GM18907 (cell line): Measurements from ENCODE around the gene CFAP57.

Experiments used
- ATAC-seq: cut with Tn5 transposase; IDR thresholded peaks from one replicate; pipeline ENCODE4 v1.9.1; 2021; ENCODE audit warnings: mild to moderate bottlenecking, moderate library complexity; ENCODE audit not compliant: unreplicated experiment

The CFAP57 gene

DNA sequence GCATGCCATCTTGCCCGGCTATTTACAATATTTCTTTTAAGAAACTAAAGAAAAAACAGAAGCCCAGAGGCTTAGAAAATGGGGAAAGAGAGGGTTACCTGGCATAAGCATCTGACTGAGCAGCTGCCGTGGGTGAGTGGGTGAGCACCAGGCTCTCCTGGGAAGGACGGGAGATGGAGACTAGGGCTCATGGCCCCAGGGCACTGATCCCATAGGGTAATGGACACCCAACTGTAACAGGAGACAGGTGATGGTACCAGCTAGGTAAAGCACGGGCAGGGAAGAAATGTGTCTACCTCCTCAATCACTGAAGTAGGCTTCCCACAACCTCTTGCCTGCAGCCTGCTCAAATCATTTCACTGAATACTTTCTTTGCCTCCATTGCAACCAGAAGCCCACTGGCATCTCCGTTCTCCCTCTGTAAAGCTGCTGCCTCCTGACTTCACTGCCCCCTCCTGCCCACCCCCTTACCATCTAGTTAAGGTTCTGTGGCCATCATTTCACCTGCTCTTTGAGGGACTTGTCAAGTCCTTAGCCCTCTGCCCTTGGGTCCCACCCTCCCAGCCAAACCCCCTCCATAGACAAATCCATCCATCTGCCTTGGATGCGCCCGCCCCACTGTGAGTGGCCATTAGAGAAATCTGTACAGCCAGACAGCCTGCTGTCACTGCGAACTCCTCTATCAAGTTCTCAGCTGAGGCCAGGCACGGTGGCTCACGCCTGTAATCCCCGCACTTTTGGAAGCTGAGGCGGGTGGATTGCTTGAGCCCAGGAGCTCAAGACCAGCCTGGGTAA, 103.9 kb downstream of the CFAP57 start:
- ATAC-seq, result no peak

DNA sequence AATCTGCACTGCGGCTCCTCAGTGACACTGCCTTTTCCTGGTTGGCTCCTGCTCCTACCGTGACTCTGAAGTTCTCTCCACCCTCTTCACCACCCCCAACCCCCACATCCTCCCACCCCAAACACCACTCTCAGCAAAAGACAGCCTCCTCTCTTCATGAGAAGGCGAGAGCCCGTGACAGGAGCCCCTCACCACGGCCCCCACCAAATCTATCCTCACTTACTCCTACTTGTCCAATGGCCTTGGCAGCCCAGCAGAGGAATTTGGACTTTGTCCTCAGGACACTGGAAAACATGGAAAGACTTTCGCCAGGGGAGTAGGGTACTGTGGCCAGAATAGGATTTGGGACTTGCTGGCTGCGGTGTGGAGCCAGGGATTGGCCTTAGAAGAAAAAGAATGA, 104.5 kb downstream of the CFAP57 start:
- no peak for ATAC-seq

DNA sequence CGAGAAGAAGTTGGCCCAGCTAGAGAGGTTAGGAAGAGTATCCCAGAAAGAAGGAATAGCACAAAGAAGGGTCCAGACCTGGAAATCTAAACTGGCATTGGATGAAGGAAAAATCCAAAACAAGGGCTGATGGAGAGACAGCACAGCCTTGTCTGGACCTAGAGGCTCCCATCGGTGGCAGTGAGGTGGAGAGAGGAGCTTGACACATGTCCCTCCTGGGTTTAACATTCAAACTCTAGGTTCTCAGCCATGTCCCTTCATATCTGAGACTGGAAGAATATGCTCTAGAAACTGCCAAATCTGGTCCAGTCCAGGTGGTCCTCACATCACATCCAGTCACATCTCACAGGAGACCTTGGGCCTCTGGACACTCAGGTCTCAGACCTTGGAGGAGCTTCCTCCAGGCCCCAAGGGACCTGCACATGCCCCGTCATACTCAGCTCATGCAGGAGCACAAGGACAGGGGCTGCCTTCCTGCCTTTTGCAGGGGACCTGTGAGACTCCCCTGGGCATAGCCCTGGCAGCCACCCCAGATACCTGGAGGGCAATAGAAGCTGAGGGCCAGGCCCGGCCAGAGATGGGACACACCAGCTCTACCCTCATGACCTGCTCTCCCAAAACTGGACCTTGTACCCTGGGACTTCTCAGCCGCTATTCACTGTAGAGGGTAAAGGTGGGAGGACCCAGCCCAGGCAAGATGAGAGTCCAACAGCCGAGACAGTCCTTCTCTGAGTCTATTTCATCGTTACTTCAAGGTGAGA, 105.2 kb downstream of the CFAP57 start:
- ATAC-seq, result no peak

DNA sequence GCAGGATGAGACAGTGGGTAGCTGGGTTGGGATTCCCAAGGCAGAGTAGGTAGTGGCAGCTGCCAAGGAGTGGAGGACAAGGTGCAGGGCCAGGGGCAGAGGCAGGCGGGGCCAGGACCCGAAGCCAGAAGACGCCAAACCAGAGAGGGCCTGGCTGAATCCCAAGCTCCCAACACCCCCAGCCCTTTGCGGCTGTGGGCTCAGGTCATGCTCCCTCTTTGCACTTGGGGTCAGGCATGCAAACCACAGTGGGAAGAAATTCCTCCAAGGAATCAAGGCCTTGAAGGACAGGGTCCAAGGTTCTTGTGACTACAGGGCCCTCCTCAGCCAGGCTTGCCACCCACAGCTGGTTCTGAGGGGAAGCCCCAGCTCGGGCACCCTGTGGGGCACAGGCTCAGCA, 107.0 kb downstream of the CFAP57 start:
- ATAC-seq, result no peak

DNA sequence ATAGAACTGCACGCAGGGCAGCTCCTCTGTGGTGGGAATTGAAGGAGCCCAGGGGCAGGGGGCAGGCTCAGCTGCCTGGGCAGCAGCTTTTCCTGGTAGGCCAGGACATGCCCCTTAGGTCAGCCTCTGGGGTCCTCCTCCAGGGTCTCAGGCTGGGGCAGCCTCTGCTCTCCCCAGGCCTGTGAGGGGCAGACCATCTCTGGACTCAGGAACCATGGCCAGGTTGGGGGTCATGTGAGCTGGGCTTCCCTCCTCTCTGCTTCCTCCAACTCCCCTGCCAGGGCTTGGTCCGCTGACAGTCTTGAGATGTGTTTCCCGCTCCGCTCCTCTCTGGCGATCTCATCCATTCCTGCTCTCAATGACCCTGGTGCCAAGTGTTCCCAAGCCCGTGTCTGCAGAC, 107.5 kb downstream of the CFAP57 start:
- ATAC-seq, result no peak

DNA sequence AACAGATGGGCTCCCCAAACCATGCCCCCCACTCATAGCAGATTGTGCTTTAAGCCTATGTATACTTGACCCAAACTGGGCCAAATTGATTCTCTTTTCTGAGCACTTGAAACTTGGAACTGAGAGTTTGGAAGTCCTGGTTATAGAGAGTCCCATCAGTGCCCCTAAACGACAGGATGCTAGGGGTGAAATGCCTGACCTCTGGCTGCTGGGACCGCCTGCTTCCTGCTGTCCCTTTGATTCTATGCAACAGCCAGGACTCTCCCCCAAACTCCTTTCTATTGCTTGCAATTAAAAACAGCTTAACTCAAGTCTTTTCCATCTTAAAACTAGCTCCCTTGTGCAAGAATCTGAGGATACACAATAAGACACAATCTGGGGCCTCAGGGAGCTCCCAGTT, 108.6 kb downstream of the CFAP57 start:
- ATAC-seq, result no peak

DNA sequence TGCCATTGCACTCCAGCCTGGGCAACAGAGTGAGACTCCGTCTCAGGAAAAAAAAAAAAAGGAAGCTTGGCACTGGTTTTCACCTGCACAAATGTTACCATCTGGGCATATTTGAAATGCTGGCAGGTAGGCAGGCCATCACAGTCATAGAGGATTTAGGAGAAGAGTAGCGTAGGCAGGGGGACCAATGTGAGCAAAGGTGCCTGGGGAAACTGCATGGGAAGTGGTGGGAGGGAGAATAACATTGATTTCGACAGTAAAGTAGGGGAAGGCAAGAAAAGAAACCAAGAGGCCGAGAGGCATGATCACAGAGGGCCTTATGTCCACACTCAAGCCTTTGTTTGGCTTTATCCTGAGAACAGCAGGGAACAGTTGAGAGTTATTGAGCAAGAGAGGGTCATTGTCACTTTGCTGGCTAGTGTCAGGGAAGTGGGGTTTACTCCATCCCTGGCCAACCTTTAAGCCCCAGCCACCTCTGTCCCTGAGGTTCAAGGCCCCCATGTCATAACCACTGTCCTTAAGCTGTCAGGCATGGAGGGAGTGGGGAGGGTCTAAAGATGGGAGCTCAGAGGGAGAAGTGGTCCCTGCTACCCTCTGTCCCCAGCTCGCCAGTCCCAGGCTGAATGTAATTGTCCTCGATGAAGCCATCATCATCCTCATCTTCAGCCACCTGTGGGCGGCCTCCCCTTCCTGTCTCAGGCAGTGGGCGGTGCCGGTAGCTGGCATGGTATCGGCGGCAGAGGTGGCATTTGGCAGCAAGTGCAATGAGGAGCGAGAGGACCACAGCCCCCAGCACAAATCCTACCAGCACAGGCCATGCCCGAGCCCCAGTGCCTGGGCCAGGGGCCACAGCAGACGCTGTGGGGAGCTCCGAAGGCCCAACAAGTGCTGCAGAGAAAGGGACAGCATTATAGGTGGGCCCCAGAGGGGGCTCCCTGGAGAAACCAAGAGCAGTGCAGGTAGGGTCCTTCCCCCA, 110.4 kb downstream of the CFAP57 start:
- no peak for ATAC-seq

DNA sequence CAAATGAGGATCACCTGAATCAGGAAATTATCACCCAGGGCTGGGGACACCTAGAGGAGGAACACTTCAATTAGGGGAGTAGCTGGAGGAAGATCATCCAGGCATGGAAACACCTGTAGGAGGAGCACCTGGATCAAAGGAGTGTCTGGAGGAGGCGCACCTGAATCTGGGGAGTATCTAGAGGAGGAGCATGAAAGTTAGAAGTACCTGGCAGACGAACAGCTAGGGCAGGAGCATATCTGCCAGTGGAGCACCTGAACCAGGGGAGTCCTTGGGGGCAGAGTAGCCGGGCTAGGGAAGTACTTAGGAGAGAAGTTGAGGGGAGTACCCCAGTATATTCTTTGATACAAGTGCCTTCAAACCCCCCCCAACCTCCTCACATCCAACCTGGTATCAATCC, 111.9 kb downstream of the CFAP57 start:
- ATAC-seq, result no peak

DNA sequence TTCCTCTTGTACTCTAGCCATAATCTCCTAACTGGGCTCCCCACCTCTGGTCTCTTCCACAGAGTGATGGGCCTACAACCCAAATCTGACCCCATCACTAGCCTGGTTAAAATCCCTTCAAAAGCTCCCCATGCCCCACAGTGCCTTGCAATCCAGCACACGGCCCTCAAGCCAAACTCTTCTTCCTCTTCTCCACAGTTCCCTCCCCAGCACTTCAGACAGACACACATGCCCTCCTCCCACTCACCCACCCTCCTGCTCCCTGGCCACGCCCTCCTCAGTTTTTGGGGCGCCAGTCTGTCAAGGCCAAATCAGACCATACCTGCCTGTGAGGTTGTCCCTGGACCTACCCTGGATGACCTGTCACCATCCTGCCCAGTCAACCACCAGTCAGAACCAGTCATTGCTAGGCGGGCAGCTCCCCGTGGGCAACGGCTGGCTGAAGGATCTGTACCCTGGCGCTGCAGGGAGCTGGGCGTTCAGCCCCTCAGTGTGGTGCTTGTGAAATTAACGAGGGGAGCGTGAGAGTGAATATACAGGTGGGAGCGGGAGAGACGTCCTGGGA, 112.5 kb downstream of the CFAP57 start:
- no peak for ATAC-seq

DNA sequence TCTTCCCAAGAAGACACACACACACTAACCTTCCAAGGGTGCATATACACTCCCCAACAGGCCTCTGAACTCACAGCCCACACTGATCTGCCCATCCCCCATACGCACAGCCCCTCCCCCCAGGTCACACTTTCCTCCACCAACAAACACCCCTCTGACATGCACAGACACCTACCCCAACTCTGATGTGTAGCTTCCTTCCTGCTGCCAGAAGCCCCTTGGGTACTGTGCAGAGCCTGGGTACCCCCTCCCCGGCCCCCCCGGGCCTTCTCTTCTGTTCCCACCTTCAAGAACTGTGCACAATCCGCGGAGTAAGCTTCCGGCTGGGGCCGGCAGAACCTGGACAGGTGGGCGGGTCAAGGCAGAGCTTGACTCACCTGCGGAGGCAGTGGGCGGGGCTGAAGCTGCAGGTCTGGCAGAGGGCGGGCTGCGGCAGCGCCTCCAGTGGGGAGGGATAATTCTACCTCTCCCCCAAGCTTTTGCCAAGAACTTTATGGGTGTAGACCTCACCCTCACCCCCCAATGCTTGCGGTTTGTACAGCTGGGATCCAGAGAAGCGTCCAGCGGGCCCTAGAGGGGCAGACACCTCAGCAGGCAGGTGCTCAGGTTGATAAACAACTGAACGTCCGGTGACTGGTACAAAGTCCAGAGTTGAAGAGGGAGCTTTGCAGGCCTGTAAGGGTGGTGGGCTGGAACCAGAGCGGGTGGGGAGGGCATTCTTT, 113.3 kb downstream of the CFAP57 start, which contains the start of gene C1orf210:
Gene C1orf210 (minus strand): TSS at position 313 of the 722 bp plus-strand sequence. CDS start 2,311 bp downstream, outside the sequence.
- ATAC-seq, result no peak

DNA sequence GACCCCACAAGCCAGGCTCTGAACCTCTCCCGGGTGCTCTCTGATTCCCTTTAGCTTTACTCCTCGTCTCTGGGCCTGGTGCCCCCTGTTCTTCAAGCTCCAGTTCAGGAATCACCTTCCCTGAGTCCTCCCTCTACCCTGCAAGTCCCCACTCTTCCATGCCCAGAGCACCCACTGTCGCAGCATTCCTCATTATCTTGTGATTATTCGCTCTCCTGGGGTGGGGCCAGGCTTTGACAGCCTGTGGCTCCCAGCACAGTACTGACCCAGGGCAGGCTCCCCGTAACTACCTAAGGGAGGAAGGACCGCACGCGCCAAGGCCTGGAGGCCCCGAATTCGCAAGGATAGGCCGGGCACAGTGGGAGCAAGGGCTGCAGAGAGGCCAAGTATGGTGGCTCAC, 114.0 kb downstream of the CFAP57 start:
- no peak for ATAC-seq

DNA sequence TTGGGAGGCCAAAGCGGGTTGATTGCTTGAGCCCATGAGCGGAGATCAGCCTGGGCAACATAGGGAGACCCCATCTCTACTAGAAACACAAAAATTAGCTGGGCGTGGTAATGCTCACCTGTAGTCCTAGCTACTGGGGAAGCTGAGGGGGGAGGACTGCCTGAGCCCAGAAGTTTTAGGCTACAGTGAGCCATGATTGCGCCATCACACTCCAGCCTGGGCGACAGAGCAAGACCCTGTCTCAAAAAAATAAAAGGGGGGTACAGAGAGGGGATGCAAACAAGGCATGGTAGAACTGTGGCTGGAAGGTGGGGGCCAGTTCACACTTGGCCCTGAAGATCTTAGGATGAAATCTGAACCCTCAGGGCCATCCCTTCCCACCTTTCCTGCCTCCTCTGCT, 114.4 kb downstream of the CFAP57 start:
- ATAC-seq, result no peak

DNA sequence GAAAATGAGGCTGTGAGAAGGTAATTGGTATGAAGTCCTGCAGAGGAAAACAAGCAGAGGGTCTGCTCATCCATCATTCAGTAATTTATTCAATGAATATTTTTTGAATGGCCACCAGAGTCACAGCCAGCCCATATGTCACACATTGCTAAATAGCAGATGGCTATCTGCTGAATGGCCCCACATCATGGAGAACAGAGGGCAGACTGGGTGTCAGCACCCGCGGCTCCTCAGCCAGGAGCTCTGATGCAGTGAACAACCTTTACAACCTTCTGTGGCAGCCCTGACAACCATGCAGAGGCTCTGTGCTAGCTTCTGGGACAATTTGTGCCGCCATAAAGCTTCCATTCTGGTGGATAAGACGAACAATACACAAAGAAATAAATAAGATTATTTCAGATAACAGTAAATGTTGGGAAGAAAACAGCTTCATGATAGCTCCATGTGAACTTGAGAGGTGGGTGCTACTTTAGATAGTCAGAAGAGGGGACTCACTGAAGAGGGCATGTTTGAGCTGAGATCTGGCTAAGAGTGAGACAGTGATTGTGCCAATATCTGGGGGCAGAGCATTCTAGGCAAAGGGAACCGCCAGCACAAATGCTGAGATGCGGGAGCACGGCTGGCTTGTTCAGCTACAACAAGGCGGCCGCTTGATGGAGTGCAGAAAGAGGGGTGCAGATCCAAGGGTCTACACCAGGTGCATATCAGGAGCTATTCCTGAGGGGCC, 116.1 kb downstream of the CFAP57 start:
- no peak for ATAC-seq

DNA sequence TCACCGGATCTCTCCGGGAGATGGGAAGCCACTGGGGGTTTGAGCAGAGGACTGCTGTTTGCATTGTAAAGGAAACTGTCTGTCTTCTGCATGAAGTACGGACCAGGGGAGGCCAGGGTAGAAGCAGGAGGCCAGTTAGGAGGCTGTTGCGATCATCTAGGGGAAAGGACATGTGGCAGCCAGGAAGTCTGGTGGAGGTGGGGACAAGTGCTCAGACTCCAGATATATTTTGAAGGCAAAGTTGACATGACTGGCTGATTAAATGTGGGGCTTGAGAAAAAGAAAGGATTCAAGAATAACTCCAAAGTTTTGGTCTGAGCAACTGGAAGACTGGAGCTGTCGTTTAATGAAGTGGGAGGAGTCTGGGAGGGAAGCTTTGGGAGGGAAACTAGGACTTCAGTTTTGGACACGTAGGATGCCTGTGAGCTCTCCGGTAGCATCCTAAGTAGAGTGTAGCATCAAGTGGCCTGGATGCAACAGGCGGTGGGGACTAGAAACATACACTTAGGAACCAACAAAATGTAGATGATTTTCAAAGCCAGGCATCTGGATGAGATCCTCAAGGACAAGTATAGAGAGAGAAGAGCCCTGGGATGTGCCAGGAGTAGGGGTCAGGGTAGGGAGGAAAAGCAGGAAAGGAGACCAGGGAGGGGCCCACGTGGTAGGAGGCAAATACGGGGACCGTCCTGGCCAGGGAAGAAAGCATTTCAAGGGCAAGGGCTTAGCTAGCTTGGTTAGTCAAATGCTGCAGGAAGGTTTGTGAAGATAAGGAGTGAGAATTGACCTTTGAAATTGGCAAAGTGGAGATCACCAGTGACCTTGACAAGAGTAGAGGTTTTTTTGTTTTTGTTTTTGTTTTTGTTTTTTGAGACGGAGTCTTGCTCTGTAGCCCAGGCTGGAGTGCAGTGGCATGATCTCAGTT, 116.9 kb downstream of the CFAP57 start:
- ATAC-seq, result no peak

DNA sequence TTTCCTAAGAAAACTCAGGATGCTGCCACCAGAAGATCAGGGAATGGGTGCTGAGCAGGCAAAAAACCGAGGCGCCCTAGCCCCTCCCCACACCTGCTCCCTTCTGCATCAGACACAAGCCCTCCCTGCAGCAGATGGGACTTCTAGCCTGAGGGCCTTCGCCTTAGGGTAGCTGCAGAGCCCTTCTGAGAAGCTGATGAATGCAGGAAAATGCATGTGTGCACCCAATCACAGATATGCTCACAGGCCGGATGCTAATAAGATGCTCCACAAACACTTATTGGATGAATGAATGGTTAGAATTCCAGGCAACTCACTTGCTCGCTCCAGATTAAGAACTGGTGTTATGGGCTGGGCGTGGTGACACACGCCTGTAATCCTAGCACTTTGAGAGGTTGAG, 120.1 kb downstream of the CFAP57 start:
- no peak for ATAC-seq

DNA sequence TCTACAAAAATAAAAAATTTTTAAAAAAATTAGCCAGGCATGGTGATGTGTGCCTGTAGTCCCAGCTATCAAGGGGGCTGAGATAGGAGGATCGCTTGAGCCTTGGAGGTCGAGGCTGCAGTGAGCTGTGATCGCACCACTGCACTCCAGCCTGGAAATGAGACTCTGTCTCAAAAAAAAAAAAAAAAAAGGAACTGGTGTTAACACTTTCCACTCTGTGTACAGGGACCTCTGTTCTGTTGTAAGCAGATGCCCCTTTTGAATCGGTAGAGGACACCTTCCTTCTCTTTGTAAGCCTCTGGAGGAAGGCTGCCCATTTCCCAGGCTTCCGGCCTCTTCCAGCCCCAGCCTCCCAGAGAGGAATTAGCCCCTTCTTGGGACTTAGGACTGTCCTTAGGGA, 120.5 kb downstream of the CFAP57 start:
- no peak for ATAC-seq

DNA sequence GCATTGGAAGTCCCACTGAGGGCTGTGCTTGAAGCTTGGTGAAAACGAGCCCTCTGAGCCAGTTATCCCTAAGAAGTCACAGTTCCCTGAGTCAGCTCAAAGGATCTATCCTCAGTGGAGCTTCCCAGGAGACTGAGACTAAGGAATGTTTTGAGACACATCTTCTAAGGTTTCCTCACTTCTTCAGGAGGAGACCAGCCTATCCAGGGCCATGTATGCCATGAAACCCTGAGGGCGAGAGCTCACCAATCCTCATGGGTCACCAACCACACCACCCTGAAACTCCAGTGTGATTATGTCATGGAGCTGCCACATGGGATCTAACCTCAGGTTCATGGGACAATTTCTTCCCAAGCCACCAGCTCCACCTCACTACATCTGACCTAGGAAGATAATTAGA, 121.0 kb downstream of the CFAP57 start:
- ATAC-seq, result no peak
